Gastroesophageal sphincter (tissue), 4 donors: ENCODE results near the gene ADAT2. TPM values are rescaled to one million over a fixed set of nuclear protein-coding genes. Genes with fewer than 3 reads are reported as not detected.

Experiments used
- ATAC-seq: fragments of 150-250 bp; one replicate; pipeline ENCODE4 v1.9.1; 2016; ENCODE audit warnings: mild to moderate bottlenecking, moderate library complexity
- H3K27ac ChIP-seq, 4 donors: fragments of 200-600 bp; sonication (generic) in 3 of 4; 1 replicate in 3 of 4; 2 replicates in 1 of 4; pipeline ENCODE4 v1.5.1; 2016 to 2019
- H3K27me3 ChIP-seq: fragments of 200-600 bp; sonication (generic); one replicate; pipeline ENCODE4 v1.5.1; 2019
- H3K36me3 ChIP-seq, 2 donors: fragments of 200-600 bp; sonication (generic); one replicate each; pipeline ENCODE4 v1.5.1; 2019; ENCODE audit warnings: control low read depth in 1 of 2
- H3K4me1 ChIP-seq, 3 donors: fragments of 200-600 bp; sonication (generic); 1 replicate in 2 of 3; 2 replicates in 1 of 3; pipeline ENCODE4 v1.5.1; 2016 to 2019; ENCODE audit warnings: control low read depth in 2 of 3
- H3K4me3 ChIP-seq, 2 donors: fragments of 200-600 bp; sonication (generic); one replicate each; pipeline ENCODE4 v1.5.1; 2019; ENCODE audit warnings: mild to moderate bottlenecking in 1 of 2, moderate library complexity in 1 of 2
- H3K9me3 ChIP-seq, 3 donors: fragments of 200-600 bp; sonication (generic); one replicate each; pipeline ENCODE4 v1.5.1; 2017 to 2019; ENCODE audit warnings: control low read depth in 2 of 3
- EP300 ChIP-seq: sonication (generic); formaldehyde crosslinking; IDR thresholded peaks from one replicate; pipeline ENCODE4 v1.6.1; 2017; ENCODE audit warnings: antibody characterized with exemption, mild to moderate bottlenecking
- POLR2A ChIP-seq, 2 donors: fragments of 450-650 bp; IDR thresholded peaks; one replicate each; pipeline ENCODE4 v1.6.1; 2017; ENCODE audit warnings: antibody characterized with exemption in 2 of 2, mild to moderate bottlenecking in 2 of 2, moderate library complexity in 1 of 2
- POLR2AphosphoS5 ChIP-seq: sonication (generic); formaldehyde crosslinking; IDR thresholded peaks from one replicate; pipeline ENCODE4 v1.6.1; 2017; ENCODE audit warnings: antibody characterized with exemption
- WGBS, 2 donors: methylation state at CpG; one replicate each; pipeline ENCODE4 v1.1.5; 2018; ENCODE audit warnings: low coverage in 1 of 2; 5-methylcytosine and 5-hydroxymethylcytosine counted together
- total RNA-seq, 4 donors: library from RNA; depleted of rRNA; stranded (reverse); fragments of >200 nt; gene quantifications; one replicate each; pipeline ENCODE4 v1.1.0, GENCODE V29; 2016
- TF ChIP-seq, protein P1 (sequence below), 4 experiments: fragments of 200-600 bp in 2 of 4; fragments of 450-650 bp in 2 of 4; sonication (generic) in 1 of 4; IDR thresholded peaks; one replicate each; pipeline ENCODE4 v1.5.1; 2017 to 2019; ENCODE audit warnings: antibody characterized with exemption in 4 of 4, mild to moderate bottlenecking in 2 of 4, moderate library complexity in 2 of 4

ADAT2 gene
- total RNA-seq, 4 donors from 2014 or later = 2.7 to 7.8 (median 3.7) TPM

DNA sequence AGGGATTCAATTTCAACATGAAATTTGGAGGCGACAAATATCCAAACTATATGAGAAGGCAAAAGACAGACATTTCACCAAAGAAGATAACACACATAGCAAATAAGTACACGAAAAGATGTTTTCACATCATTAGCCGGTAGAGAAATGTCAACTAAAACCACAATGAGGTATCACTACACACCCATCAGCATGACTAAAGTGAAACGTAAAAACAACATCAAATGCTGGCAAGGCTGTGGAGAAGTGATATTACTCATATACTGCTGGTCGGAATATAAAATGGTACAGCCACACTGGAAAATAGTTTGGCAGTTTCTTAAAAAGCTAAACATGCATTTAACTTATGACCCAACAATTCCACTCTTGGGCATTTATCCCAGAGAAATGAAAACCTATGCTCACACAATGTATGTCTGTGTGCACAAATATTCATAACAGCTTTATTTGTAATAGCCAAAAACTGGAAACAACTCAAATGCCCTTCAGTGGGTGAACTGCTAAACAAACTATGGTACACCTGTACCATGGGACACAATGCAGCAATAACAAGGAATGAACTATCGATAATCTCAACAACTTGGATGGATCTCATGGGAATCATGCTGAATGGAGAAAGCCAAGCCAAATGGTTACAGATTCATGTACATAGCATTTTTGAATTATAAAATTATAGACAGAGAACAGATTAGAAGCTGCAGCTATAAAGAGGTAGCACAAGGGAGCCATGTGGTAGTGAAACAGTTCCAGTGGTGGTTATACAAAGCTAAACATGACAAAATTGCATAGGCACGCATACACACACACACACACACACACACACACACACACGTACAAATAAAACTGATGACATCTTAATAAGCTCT, 8.6 kb downstream of the ADAT2 start:
- Histone ChIP-seq H3K27me3 (no peaks in the 10 kb centered on the region), H3K4me3 (no peak overlapping the region), H3K4me1 (peaks cover 0 to 14% (median 0%) of the 10 kb centered on the region in 3 donors), H3K9me3 (no peaks in the 10 kb centered on the region), H3K27ac (no peak overlapping the region), H3K36me3 (peaks cover 0 to 22% of the 10 kb centered on the region in 2 donors)
- ATAC-seq = no peak
- TF ChIP-seq EP300 (no peak), POLR2A (IDR thresholded peaks at IDR 0.05) (no peak), POLR2AphosphoS5 (no peak)
- TF ChIP-seq, protein P1, sequence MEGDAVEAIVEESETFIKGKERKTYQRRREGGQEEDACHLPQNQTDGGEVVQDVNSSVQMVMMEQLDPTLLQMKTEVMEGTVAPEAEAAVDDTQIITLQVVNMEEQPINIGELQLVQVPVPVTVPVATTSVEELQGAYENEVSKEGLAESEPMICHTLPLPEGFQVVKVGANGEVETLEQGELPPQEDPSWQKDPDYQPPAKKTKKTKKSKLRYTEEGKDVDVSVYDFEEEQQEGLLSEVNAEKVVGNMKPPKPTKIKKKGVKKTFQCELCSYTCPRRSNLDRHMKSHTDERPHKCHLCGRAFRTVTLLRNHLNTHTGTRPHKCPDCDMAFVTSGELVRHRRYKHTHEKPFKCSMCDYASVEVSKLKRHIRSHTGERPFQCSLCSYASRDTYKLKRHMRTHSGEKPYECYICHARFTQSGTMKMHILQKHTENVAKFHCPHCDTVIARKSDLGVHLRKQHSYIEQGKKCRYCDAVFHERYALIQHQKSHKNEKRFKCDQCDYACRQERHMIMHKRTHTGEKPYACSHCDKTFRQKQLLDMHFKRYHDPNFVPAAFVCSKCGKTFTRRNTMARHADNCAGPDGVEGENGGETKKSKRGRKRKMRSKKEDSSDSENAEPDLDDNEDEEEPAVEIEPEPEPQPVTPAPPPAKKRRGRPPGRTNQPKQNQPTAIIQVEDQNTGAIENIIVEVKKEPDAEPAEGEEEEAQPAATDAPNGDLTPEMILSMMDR (IDR thresholded peaks at IDR 0.05) = no peak
- WGBS, 2 donors = 71 to 83% methylated on average over 7 to 8 of the region's 8 CpGs

DNA sequence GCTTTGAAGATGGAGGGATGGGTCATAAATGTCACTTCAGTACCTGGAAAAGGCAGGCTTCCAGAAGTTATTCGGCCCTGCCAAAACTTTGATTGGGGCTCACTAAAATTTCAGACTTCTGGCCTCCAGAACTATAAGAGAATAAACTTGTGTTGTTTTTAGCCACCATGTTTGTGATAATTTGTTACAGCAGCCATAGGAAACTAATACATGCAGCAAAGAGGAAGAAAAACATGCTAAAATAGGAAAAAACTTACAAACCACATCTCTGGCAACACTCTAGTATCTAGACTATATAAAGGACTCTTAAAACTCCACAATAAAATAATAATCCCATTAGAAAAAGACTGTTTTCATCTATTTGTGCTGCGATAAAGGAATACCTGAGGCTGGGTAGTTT, 9.5 kb downstream of the ADAT2 start:
- TF ChIP-seq POLR2A (IDR thresholded peaks at IDR 0.05) = no peak
- TF ChIP-seq EP300 = no peak
- TF ChIP-seq, protein P1 (IDR thresholded peaks at IDR 0.05) = no peak
- TF ChIP-seq POLR2AphosphoS5 = no peak
- ATAC-seq = no peak
- Histone ChIP-seq H3K36me3 (peaks cover 0 to 29% of the 10 kb centered on the region in 2 donors), H3K4me3 (no peak overlapping the region), H3K9me3 (no peaks in the 10 kb centered on the region), H3K27me3 (no peaks in the 10 kb centered on the region), H3K4me1 (peaks cover 0 to 5% (median 0%) of the 10 kb centered on the region in 3 donors), H3K27ac (no peak overlapping the region)
- 92 to 100% methylated on average over 2 of the region's 2 CpGs for WGBS, 2 donors

DNA sequence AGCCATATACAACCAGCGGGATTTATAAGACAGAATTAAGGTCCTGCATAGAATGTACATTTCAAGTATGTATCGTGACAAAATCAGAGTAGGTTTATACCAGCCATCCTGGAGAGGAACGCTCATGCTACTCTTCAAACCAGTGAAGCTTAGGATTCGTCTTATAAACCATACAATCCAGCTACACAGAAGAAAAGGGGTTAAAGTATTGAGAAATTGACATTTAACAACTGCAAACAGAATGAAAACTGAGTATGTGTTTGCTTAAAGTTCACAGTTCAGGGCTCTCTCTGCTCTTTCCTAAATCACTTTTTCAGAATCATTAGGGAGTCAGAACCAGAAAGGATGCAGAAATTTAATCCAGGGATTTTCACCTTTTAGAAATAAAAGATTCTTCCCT, 17.9 kb downstream of the ADAT2 start:
- H3K4me3 ChIP-seq = no peak overlapping the region
- no peaks in the 10 kb centered on the region for H3K4me1 ChIP-seq
- ATAC-seq = no peak
- TF ChIP-seq, protein P1 (IDR thresholded peaks at IDR 0.05) = no peak
- TF ChIP-seq EP300 (no peak), POLR2A (IDR thresholded peaks at IDR 0.05) (no peak), POLR2AphosphoS5 (no peak)
- WGBS, 2 donors = 90 to 100% methylated on average over 3 to 4 of the region's 4 CpGs
- H3K27me3 ChIP-seq = no peaks in the 10 kb centered on the region
- H3K36me3 ChIP-seq = peaks cover 0 to 37% of the 10 kb centered on the region in 2 donors
- H3K27ac ChIP-seq = no peak overlapping the region
- no peaks in the 10 kb centered on the region for H3K9me3 ChIP-seq

DNA sequence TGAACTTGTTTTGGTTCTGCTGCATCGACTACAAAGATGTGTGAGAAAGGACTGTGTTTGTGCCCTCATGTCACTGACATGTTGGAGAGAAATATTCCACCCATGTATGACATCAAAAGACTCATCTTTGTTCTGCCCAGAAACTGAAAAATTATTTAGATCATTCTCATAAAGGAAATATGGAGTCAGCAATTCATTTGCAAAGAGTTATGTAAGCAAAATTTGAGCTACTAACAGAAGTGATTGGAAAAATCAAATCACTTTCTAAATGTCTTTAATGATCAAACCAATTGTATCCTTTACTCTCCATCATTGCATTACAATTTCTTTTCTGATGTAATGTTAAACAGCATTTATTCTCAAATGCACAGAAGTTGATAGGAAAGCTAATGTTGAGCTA, 19.3 kb downstream of the ADAT2 start:
- TF ChIP-seq POLR2AphosphoS5 (no peak), POLR2A (IDR thresholded peaks at IDR 0.05) (no peak), EP300 (no peak)
- TF ChIP-seq, protein P1 (IDR thresholded peaks at IDR 0.05) = no peak
- Histone ChIP-seq H3K27me3 (no peaks in the 10 kb centered on the region), H3K4me1 (no peaks in the 10 kb centered on the region)

DNA sequence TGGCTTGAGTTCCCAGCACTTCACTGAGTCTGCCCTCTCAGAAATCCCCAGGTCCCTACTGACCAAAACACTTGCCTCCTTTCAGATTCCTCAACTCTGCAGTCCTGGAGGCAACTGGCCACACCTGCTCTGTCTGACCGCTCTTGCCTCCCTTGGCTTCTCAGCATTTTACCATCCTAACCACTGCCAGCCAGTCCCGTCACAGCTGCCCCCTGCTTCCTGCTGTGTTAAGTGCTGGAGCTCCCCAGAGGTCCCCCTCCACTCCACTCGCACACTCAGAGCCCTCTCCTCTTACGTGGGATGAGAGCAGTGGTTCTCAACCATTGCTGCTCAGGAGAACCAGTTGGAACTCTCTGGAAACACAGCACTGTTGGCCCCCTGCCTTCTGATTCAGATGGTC, 20.5 kb downstream of the ADAT2 start:
- H3K9me3 ChIP-seq = no peaks in the 10 kb centered on the region
- H3K4me3 ChIP-seq = no peak overlapping the region
- peaks cover 0 to 30% of the 10 kb centered on the region in 2 donors for H3K36me3 ChIP-seq
- H3K4me1 ChIP-seq = no peaks in the 10 kb centered on the region
- 79 to 96% methylated on average over 2 to 4 of the region's 4 CpGs for WGBS, 2 donors
- no peak overlapping the region for H3K27ac ChIP-seq
- H3K27me3 ChIP-seq = no peaks in the 10 kb centered on the region
- TF ChIP-seq, protein P1 (IDR thresholded peaks at IDR 0.05) = no peak
- TF ChIP-seq POLR2AphosphoS5 = no peak
- no peak for TF ChIP-seq EP300
- TF ChIP-seq POLR2A (IDR thresholded peaks at IDR 0.05) = no peak
- ATAC-seq = no peak

More for the DNA sequence above, 19.3 kb downstream of the ADAT2 start:
- Histone ChIP-seq H3K9me3 (no peaks in the 10 kb centered on the region), H3K27ac (no peak overlapping the region), H3K36me3 (peaks cover 0 to 32% of the 10 kb centered on the region in 2 donors), H3K4me3 (no peak overlapping the region)
- WGBS, 2 donors = 57 to 82% methylated on average over 1 of the region's 1 CpG
- no peak for ATAC-seq
